ENCODE results near the gene MEDAG. TPM values are rescaled to one million over a fixed set of nuclear protein-coding genes. Genes with fewer than 3 reads are reported as not detected.

Gene MEDAG
- total RNA-seq, 1 experiment from 2014 or later = not detected

GRCh38 chr13:30934803-30935202 lies 28.7 kb downstream of the MEDAG start:
- ChIA-PET CTCF (no interaction called here), POLR2A (ENCODE audit: low non-redundant PET) (no interaction called here)
- intact Hi-C loops (cut with micrococcal nuclease; ENCODE audit: unreplicated experiment) = no loop called here
- no TSS peak for BruUV-seq (replicated peaks)
- Histone ChIP-seq H3K27me3 (replicated peaks; ENCODE audit: insufficient read depth, low read depth, low read length, poor library complexity) (no peaks in the 10 kb centered on the region), H3K27ac (ENCODE audit: low read depth, low read length, poor library complexity, severe bottlenecking) (no peak overlapping the region), H3K36me3 (ENCODE audit: insufficient read depth, low read length, poor library complexity, severe bottlenecking) (no peaks in the 10 kb centered on the region), H3K9me3 (ENCODE audit: low read depth, low read length, poor library complexity, severe bottlenecking) (no peaks in the 10 kb centered on the region), H3K4me3 (ENCODE audit: low read depth, low read length, poor library complexity, severe bottlenecking) (no peak overlapping the region), H3K4me1 (ENCODE audit: insufficient read depth, low read length, poor library complexity, severe bottlenecking) (no peaks in the 10 kb centered on the region)
- TF ChIP-seq CTCF (conservative IDR thresholded peaks at IDR 0.05; ENCODE audit: low read depth, low read length) (no peak), EZH2 (IDR thresholded peaks at IDR 0.05; ENCODE audit: borderline replicate concordance, low read depth, low read length, poor library complexity, severe bottlenecking) (no peak)
- no peak for DNase-seq (ENCODE audit: low spot score)

DNA sequence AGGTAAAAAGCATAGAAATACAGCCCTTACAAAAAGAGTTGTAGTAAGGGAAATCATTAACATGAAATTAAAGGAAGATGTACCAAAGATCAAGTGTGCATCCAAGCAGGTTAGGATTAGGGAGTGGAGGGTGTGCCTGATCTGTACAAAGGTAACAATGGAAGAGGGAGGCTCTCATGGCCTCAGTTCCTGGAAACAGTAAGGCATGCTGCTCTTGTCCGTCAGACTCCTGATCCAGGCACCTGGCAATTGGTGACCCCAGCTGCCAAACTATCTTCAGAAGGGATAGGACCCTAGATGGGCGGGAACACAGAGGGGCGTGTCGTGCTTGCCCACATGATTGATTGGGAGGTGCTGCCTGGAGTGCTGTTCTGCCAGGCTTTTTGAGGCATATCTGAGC lies 30.9 kb downstream of the MEDAG start:
- BruUV-seq (replicated peaks) = no TSS peak
- no peaks in the 10 kb centered on the region for H3K4me1 ChIP-seq (ENCODE audit: insufficient read depth, low read length, poor library complexity, severe bottlenecking)
- no peaks in the 10 kb centered on the region for H3K27me3 ChIP-seq (replicated peaks; ENCODE audit: insufficient read depth, low read depth, low read length, poor library complexity)
- intact Hi-C loops (cut with micrococcal nuclease; ENCODE audit: unreplicated experiment) = no loop called here
- no peaks in the 10 kb centered on the region for H3K9me3 ChIP-seq (ENCODE audit: low read depth, low read length, poor library complexity, severe bottlenecking)
- H3K4me3 ChIP-seq (ENCODE audit: low read depth, low read length, poor library complexity, severe bottlenecking) = no peak overlapping the region
- no peak overlapping the region for H3K27ac ChIP-seq (ENCODE audit: low read depth, low read length, poor library complexity, severe bottlenecking)
- no peak for DNase-seq (ENCODE audit: low spot score)
- POLR2A ChIA-PET (ENCODE audit: low non-redundant PET) = no interaction called here
- H3K36me3 ChIP-seq (ENCODE audit: insufficient read depth, low read length, poor library complexity, severe bottlenecking) = no peaks in the 10 kb centered on the region
- TF ChIP-seq CTCF (conservative IDR thresholded peaks at IDR 0.05; ENCODE audit: low read depth, low read length) (no peak), EZH2 (IDR thresholded peaks at IDR 0.05; ENCODE audit: borderline replicate concordance, low read depth, low read length, poor library complexity, severe bottlenecking) (no peak)
- CTCF ChIA-PET = no interaction called here

DNA sequence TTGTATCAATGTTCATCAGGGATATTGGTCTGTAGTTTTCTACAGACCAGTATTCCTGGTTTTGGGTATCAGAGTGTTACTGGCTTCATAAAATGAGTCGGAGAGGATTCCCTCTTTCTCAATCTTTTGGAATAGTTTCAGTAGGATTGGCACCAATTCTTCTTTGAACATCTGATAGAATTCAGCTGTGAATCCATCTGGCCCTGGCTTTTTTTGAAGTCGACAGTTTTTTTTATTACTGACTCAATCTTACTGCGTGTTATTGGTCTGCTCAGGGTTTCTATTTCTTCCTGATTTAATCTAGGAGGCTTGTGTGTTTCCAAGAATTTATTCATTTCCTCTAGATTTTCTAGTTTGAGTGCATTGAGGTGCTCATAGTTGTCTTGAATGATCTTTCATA lies 37.8 kb downstream of the MEDAG start:
- no peaks in the 10 kb centered on the region for H3K27me3 ChIP-seq (replicated peaks; ENCODE audit: insufficient read depth, low read depth, low read length, poor library complexity)
- no TSS peak for BruUV-seq (replicated peaks)
- H3K4me3 ChIP-seq (ENCODE audit: low read depth, low read length, poor library complexity, severe bottlenecking) = no peak overlapping the region
- no peak for TF ChIP-seq CTCF (conservative IDR thresholded peaks at IDR 0.05; ENCODE audit: low read depth, low read length)
- no peak for TF ChIP-seq EZH2 (IDR thresholded peaks at IDR 0.05; ENCODE audit: borderline replicate concordance, low read depth, low read length, poor library complexity, severe bottlenecking)
- intact Hi-C loops (cut with micrococcal nuclease; ENCODE audit: unreplicated experiment) = no loop called here
- H3K36me3 ChIP-seq (ENCODE audit: insufficient read depth, low read length, poor library complexity, severe bottlenecking) = no peaks in the 10 kb centered on the region
- no peaks in the 10 kb centered on the region for H3K4me1 ChIP-seq (ENCODE audit: insufficient read depth, low read length, poor library complexity, severe bottlenecking)
- H3K27ac ChIP-seq (ENCODE audit: low read depth, low read length, poor library complexity, severe bottlenecking) = no peak overlapping the region
- CTCF ChIA-PET = no interaction called here
- H3K9me3 ChIP-seq (ENCODE audit: low read depth, low read length, poor library complexity, severe bottlenecking) = no peaks in the 10 kb centered on the region
- no peak for DNase-seq (ENCODE audit: low spot score)
- POLR2A ChIA-PET (ENCODE audit: low non-redundant PET) = no interaction called here

Measured in A673 (cell line).